ENCODE results near the gene LGALS3.

LGALS3 gene

GRCh38 chr14:55116246-55117030 lies 12.6 kb upstream of the LGALS3 start:
- H3K36me3 ChIP-seq (ENCODE audit: control insufficient read depth in 2 of 2, insufficient read depth in 1 of 2, low read length in 2 of 2): no peaks in the 10 kb centered on the region
- ChIA-PET POLR2A (no interaction called here), CTCF (interaction anchor here (0.6 to 0.7 kb wide), 2 partner anchors 43 to 186 kb away, joined by 3 to 8 read pairs; no protein-coding TSS in a partner anchor)
- no peaks in the 10 kb centered on the region for H3K4me1 ChIP-seq (ENCODE audit: control insufficient read depth, insufficient read depth, low read length)
- no peaks in the 10 kb centered on the region for H3K9me3 ChIP-seq (ENCODE audit: control insufficient read depth, insufficient read depth, low read depth, low read length)
- no peak overlapping the region for H3K27ac ChIP-seq (ENCODE audit: extremely low read depth, low read depth, low read length)
- H3K4me3 ChIP-seq (ENCODE audit: low read depth, low read length): no peak overlapping the region
- TF ChIP-seq ZBTB21 (tag by site-specific recombination; IDR thresholded peaks at IDR 0.05) (no peak), ZNF302 (tag by site-specific recombination; IDR thresholded peaks at IDR 0.05; ENCODE audit: low read depth) (no peak), ZNF555 (tag by site-specific recombination; conservative IDR thresholded peaks at IDR 0.05) (no peak), ZNF530 (tag by site-specific recombination; IDR thresholded peaks at IDR 0.05; ENCODE audit: low read depth) (no peak), ZNF560 (tag by site-specific recombination; IDR thresholded peaks at IDR 0.05; ENCODE audit: borderline replicate concordance) (no peak), MZF1 (tag by site-specific recombination; IDR thresholded peaks at IDR 0.05; ENCODE audit: borderline replicate concordance) (no peak), ZNF140 (tag by site-specific recombination; IDR thresholded peaks at IDR 0.05) (no peak), ZEB2 (tag by site-specific recombination; IDR thresholded peaks at IDR 0.05) (no peak), ZBTB17 (tag by site-specific recombination; IDR thresholded peaks at IDR 0.05) (no peak), ZNF837 (tag by site-specific recombination; IDR thresholded peaks at IDR 0.05) (no peak), ZNF518A (tag by site-specific recombination; conservative IDR thresholded peaks at IDR 0.05; ENCODE audit: low read depth) (no peak), HOXA7 (CRISPR knock-in tag; IDR thresholded peaks at IDR 0.05; ENCODE audit: borderline replicate concordance) (no peak), ZNF423 (tag by site-specific recombination; IDR thresholded peaks at IDR 0.05) (no peak), ZNF623 (tag by site-specific recombination; IDR thresholded peaks at IDR 0.05) (no peak)
- TF ChIP-seq, protein P1, sequence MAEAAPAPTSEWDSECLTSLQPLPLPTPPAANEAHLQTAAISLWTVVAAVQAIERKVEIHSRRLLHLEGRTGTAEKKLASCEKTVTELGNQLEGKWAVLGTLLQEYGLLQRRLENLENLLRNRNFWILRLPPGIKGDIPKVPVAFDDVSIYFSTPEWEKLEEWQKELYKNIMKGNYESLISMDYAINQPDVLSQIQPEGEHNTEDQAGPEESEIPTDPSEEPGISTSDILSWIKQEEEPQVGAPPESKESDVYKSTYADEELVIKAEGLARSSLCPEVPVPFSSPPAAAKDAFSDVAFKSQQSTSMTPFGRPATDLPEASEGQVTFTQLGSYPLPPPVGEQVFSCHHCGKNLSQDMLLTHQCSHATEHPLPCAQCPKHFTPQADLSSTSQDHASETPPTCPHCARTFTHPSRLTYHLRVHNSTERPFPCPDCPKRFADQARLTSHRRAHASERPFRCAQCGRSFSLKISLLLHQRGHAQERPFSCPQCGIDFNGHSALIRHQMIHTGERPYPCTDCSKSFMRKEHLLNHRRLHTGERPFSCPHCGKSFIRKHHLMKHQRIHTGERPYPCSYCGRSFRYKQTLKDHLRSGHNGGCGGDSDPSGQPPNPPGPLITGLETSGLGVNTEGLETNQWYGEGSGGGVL (tag by site-specific recombination; IDR thresholded peaks at IDR 0.05): no peak

DNA sequence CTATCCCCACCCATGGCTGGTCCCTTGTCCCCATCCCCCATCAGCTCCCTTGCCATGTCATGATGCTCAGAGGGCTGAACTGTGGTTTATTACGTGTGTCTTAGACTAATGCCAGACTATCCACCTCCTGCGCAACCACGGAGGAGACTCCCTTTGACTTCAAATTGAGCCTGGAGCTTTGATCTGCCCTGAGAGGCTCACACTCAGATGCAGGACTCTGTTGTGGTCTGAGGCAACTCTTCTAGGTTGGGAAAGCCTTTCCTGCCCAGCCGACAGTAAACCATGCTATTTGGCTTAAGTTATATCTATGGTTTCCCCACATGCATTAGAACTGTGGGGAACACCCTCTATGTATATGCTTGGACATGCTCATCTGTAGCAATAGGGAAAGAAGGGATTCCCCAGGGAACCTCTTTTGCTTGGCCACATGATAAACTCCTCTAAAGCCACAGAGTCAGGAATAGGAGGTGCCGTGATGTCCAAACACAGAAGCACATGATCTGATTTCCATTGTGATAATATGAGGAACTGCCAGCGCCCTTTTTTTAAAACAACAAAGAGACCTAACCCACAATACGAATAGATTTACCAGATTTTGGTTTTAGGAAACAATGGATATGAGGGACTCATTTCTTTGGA lies 11.1 kb upstream of the LGALS3 start:
- no peak overlapping the region for H3K27ac ChIP-seq (ENCODE audit: extremely low read depth, low read depth, low read length)
- POLR2A ChIA-PET: no interaction called here
- TF ChIP-seq ZNF76 (tag by site-specific recombination; IDR thresholded peaks at IDR 0.05; ENCODE audit: borderline replicate concordance, low read depth): no peak
- no peak for TF ChIP-seq GFI1B (tag by site-specific recombination; IDR thresholded peaks at IDR 0.05)
- TF ChIP-seq HOXA7 (CRISPR knock-in tag; IDR thresholded peaks at IDR 0.05; ENCODE audit: borderline replicate concordance): no peak
- TF ChIP-seq ZNF274 (IDR thresholded peaks at IDR 0.05; ENCODE audit: low read length): no peak
- no peak for TF ChIP-seq ZNF274 (tag by site-specific recombination; IDR thresholded peaks at IDR 0.05; ENCODE audit: borderline replicate concordance)
- TF ChIP-seq GLIS1 (tag by site-specific recombination; IDR thresholded peaks at IDR 0.05): no peak
- no peak for TF ChIP-seq ZNF433 (tag by site-specific recombination; IDR thresholded peaks at IDR 0.05; ENCODE audit: low read depth)
- TF ChIP-seq ZNF121 (tag by site-specific recombination; IDR thresholded peaks at IDR 0.05): no peak
- TF ChIP-seq, protein P2, sequence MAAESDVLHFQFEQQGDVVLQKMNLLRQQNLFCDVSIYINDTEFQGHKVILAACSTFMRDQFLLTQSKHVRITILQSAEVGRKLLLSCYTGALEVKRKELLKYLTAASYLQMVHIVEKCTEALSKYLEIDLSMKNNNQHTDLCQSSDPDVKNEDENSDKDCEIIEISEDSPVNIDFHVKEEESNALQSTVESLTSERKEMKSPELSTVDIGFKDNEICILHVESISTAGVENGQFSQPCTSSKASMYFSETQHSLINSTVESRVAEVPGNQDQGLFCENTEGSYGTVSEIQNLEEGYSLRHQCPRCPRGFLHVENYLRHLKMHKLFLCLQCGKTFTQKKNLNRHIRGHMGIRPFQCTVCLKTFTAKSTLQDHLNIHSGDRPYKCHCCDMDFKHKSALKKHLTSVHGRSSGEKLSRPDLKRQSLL (tag by site-specific recombination; IDR thresholded peaks at IDR 0.05): no peak
- TF ChIP-seq ZNF747 (tag by site-specific recombination; IDR thresholded peaks at IDR 0.05): no peak
- TF ChIP-seq ZNF10 (tag by site-specific recombination; IDR thresholded peaks at IDR 0.05): no peak
- TF ChIP-seq ZBTB26 (tag by site-specific recombination; optimal IDR thresholded peaks at IDR 0.05): no peak

More for the DNA sequence above, 11.1 kb upstream of the LGALS3 start:
- Histone ChIP-seq H3K9me3 (ENCODE audit: control insufficient read depth, insufficient read depth, low read depth, low read length) (no peaks in the 10 kb centered on the region), H3K4me3 (ENCODE audit: low read depth, low read length) (no peak overlapping the region), H3K4me1 (ENCODE audit: control insufficient read depth, insufficient read depth, low read length) (peaks cover 11% of the 10 kb centered on the region), H3K36me3 (ENCODE audit: control insufficient read depth in 2 of 2, insufficient read depth in 1 of 2, low read length in 2 of 2) (no peaks in the 10 kb centered on the region)
- CTCF ChIA-PET: interaction anchor here (0.6 to 1.3 kb wide), 4 partner anchors 26 to 73 kb away, joined by 3 to 4 read pairs (median 3); partner anchors contain the start of gene DLGAP5

Data from HEK293 (cell line).